ENCODE data around the gene CLEC11A. TPM values are rescaled to one million over a fixed set of nuclear protein-coding genes. Genes with fewer than 3 reads are reported as not detected.
"Not testable (repeated sequence)": the region's sequence is repeated elsewhere in the genome, so short reads cannot be mapped to it uniquely, and the experiment has no call there.

CLEC11A gene
- total RNA-seq, 1 donor from 2014 or later: 23.1 TPM

DNA sequence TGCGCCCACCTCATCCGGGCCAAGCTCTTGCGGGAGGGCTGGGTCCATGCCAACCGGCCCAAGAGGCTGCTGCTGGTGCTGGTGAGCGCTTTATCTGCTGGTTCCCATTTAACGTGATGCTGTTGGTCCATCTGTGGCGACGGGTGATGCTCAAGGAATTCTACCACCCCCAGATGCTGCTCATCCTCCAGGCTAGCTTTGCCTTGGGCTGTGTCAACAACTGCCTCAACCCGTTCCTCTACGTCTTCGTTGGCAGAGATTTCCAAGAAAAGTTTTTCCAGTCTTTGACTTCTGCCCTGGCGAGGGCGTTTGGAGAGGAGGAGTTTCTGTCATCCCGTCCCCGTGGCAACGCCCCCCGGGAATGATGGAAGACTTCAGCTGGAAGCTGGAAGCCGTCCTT is 35.9 kb downstream of the CLEC11A start:
- DNase-seq: not testable (repeated sequence)

DNA sequence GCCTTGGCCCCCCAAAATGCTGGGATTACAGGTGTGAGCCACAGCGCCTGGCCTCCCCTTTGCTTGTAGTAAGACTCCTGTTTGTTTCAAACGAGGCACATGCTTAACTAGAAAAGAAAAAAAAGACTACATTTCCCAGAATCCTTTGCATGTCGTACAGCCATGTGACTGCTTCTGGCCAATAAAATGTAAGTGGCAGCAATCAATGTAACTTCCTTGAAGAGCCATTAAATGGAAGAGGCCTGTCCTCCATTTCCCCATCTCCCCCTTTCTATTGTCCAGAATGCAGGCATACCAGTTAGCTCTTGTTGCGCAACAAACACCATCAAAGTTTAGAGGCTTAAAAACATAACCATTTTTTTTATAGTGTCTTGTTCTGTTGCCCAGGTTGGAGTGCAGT is 36.7 kb downstream of the CLEC11A start:
- peak; percentile 2 for DNase-seq

GRCh38 chr19:50761501-50761900 is 38.3 kb downstream of the CLEC11A start:
- not testable (repeated sequence) for DNase-seq

GRCh38 chr19:50763521-50763920 is 40.4 kb downstream of the CLEC11A start:
- DNase-seq: not testable (repeated sequence)

- DNase-seq: no peak
These were observed 41.2 kb downstream of the CLEC11A start for GRCh38 chr19:50764409-50764808.

- DNase-seq: not testable (repeated sequence)
These were observed 43.6 kb downstream of the CLEC11A start for GRCh38 chr19:50766746-50767145.

DNA sequence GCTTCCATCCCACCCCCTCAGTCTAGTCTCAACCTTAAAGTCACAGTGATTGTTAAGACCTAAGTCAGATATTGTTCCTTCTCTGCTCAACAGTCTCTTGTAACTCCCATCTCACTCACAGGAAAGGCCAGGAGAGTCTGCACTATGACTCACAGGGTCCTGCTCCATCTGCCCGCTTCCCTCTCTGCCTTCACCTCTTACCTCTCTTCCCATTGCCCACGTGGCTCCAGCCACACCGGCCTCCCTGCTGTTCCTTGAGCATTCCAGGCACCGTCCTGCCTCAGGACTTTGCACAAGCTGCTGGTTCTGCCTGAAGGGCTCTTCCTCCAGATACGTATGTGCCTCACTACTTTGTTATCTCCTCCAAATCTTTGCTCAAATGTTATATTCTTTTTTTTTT is 44.1 kb downstream of the CLEC11A start:
- not testable (repeated sequence) for DNase-seq

- no peak for DNase-seq
These were observed 45.1 kb downstream of the CLEC11A start for GRCh38 chr19:50768277-50768676.

- not testable (repeated sequence) for DNase-seq
These were observed 47.0 kb downstream of the CLEC11A start, which contains the start of gene GPR32 for GRCh38 chr19:50770164-50770563. GPR32 (plus strand) TSS chr19:50770464; CDS start chr19:50770601, 137 bp downstream.

DNA sequence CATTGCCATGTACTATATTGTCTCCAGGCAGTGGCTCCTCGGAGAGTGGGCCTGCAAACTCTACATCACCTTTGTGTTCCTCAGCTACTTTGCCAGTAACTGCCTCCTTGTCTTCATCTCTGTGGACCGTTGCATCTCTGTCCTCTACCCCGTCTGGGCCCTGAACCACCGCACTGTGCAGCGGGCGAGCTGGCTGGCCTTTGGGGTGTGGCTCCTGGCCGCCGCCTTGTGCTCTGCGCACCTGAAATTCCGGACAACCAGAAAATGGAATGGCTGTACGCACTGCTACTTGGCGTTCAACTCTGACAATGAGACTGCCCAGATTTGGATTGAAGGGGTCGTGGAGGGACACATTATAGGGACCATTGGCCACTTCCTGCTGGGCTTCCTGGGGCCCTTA is 47.7 kb downstream of the CLEC11A start:
- no peak for DNase-seq

DNA sequence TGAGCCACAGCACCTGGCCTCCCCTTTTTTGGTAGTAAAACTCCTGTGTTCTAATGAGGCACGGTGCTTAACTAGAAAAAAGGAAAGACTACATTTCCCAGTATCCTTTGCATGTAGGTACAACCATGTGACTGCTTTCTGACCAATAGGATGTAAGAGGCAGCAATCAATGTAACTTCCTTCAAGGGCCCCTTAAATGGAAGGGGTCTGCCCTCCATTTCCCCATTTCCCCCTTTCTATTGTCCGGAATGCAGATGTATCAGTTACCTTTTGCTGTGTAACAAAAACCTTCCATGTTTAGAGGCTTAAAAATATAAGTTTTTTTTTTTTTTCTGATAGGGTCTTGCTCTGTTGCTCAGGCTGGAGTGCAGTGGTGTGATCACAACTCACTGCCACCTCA is 49.3 kb downstream of the CLEC11A start:
- no peak for DNase-seq

- DNase-seq: not testable (repeated sequence)
These were observed 49.7 kb downstream of the CLEC11A start for GRCh38 chr19:50772912-50773311.

GRCh38 chr19:50773454-50773853 is 50.3 kb downstream of the CLEC11A start:
- not testable (repeated sequence) for DNase-seq

Other genes starting within 250 kb of the CLEC11A start
- 79.0 TPM for gene EMC10, start 246.9 kb upstream of the CLEC11A start, total RNA-seq
- 0.92 TPM for gene GARIN5A, start 246.5 kb upstream of the CLEC11A start, total RNA-seq
- gene JOSD2, start 212.2 kb upstream of the CLEC11A start, total RNA-seq: 11.4 TPM
- not detected for gene ASPDH, start 209.5 kb upstream of the CLEC11A start, total RNA-seq
- gene LRRC4B, start 154.9 kb upstream of the CLEC11A start, total RNA-seq: 13.0 TPM
- 0.10 TPM for gene SYT3, start 83.5 kb upstream of the CLEC11A start, total RNA-seq
- not detected for gene C19orf81, start 73.9 kb upstream of the CLEC11A start, total RNA-seq
- gene SHANK1, start 3.6 kb upstream of the CLEC11A start, total RNA-seq: 6.3 TPM
- not detected for gene GPR32, start 47.1 kb downstream of the CLEC11A start, total RNA-seq
- gene ACP4, start 67.1 kb downstream of the CLEC11A start, total RNA-seq: not detected
- not detected for gene KLK1, start 100.4 kb downstream of the CLEC11A start, total RNA-seq
- not detected for gene KLK15, start 110.2 kb downstream of the CLEC11A start, total RNA-seq
- gene KLK3, start 131.6 kb downstream of the CLEC11A start, total RNA-seq: not detected
- not detected for gene KLK2, start 150.1 kb downstream of the CLEC11A start, total RNA-seq
- gene KLK4, start 188.0 kb downstream of the CLEC11A start, total RNA-seq: not detected
- 1.1 TPM for gene KLK5, start 229.7 kb downstream of the CLEC11A start, total RNA-seq
- not detected for gene KLK6, start 246.2 kb downstream of the CLEC11A start, total RNA-seq